Putamen (tissue), 1 donor: ENCODE data around the gene AKAP8L.

Source experiments
- DNase-seq: peaks from one replicate; pipeline ENCODE4 v3.0.0-alpha.2; 2016; ENCODE audit warnings: low spot score

AKAP8L gene

GRCh38 chr19:15432629-15433518 is 14.1 kb upstream of the AKAP8L start:
- peak; percentile 91 for DNase-seq

- no peak for DNase-seq
Measured at GRCh38 chr19:15432018-15432494, 13.3 kb upstream of the AKAP8L start.

- DNase-seq: no peak
Measured at GRCh38 chr19:15431396-15432017, 12.7 kb upstream of the AKAP8L start.

GRCh38 chr19:15430526-15431120 is 11.8 kb upstream of the AKAP8L start:
- DNase-seq: no peak

GRCh38 chr19:15429825-15430467 is 11.2 kb upstream of the AKAP8L start:
- DNase-seq: no peak

- DNase-seq: no peak
Measured at GRCh38 chr19:15428956-15429824, 10.4 kb upstream of the AKAP8L start.

GRCh38 chr19:15427991-15428471 is 9.2 kb upstream of the AKAP8L start:
- no peak for DNase-seq

- no peak for DNase-seq
Measured at GRCh38 chr19:15427350-15427700, 8.5 kb upstream of the AKAP8L start.

GRCh38 chr19:15426485-15427349 is 7.9 kb upstream of the AKAP8L start:
- DNase-seq: no peak

- DNase-seq: no peak
Measured at GRCh38 chr19:15425321-15425950, 6.6 kb upstream of the AKAP8L start.

- no peak for DNase-seq
Measured at GRCh38 chr19:15424692-15425272, 6.0 kb upstream of the AKAP8L start.

- no peak for DNase-seq
Measured at GRCh38 chr19:15424121-15424520, 5.3 kb upstream of the AKAP8L start.

GRCh38 chr19:15423130-15423529 is 4.3 kb upstream of the AKAP8L start:
- DNase-seq: no peak

- no peak for DNase-seq
Measured at GRCh38 chr19:15422296-15423075, 3.7 kb upstream of the AKAP8L start.

GRCh38 chr19:15421721-15422260 is 3.0 kb upstream of the AKAP8L start:
- DNase-seq: peak; percentile 88

GRCh38 chr19:15421136-15421695 is 2.4 kb upstream of the AKAP8L start:
- DNase-seq: no peak

- DNase-seq: no peak
Measured at GRCh38 chr19:15419413-15420025, 731 bp upstream of the AKAP8L start.

GRCh38 chr19:15418231-15418578 is 583 bp downstream of the AKAP8L start:
- DNase-seq: peak; percentile 77
